ENCODE results near the gene LENG1.

Gene LENG1

GRCh38 chr19:54204767-54205468 lies 45.4 kb upstream of the LENG1 start:
- POLR2A ChIA-PET: interaction anchor here (1.2 to 9.1 kb wide), 2 partner anchors 15 to 18 kb away, joined by 4 to 152 read pairs; partner anchors contain the start of genes MBOAT7 and TSEN34
- peaks cover 54 to 80% of the 10 kb centered on the region in 2 experiments for H3K36me3 ChIP-seq (ENCODE audit: control insufficient read depth in 2 of 2, insufficient read depth in 1 of 2, low read length in 2 of 2)
- no peak for TF ChIP-seq ZNF18 (tag by site-specific recombination; IDR thresholded peaks at IDR 0.05)
- TF ChIP-seq ZNF580 (tag by site-specific recombination; IDR thresholded peaks at IDR 0.05): no peak
- TF ChIP-seq ZBTB11 (tag by site-specific recombination; conservative IDR thresholded peaks at IDR 0.05; ENCODE audit: low read depth): no peak
- no peak for TF ChIP-seq ZNF274 (IDR thresholded peaks at IDR 0.05; ENCODE audit: low read length)
- TF ChIP-seq ZNF274 (tag by site-specific recombination; IDR thresholded peaks at IDR 0.05; ENCODE audit: borderline replicate concordance): no peak
- TF ChIP-seq ZSCAN16 (tag by site-specific recombination; IDR thresholded peaks at IDR 0.05): no peak
- no peak for TF ChIP-seq REPIN1 (tag by site-specific recombination; IDR thresholded peaks at IDR 0.05; ENCODE audit: low read depth)
- no peak for TF ChIP-seq ZNF114 (tag by site-specific recombination; IDR thresholded peaks at IDR 0.05)
- no peak for TF ChIP-seq SP2 (tag by site-specific recombination; IDR thresholded peaks at IDR 0.05)
- TF ChIP-seq ZSCAN18 (tag by site-specific recombination; IDR thresholded peaks at IDR 0.05): no peak
- TF ChIP-seq SETDB1 (IDR thresholded peaks at IDR 0.05; ENCODE audit: insufficient read length, low read length): no peak
- no peak for TF ChIP-seq ZNF148 (tag by site-specific recombination; IDR thresholded peaks at IDR 0.05; ENCODE audit: borderline replicate concordance)
- TF ChIP-seq ZNF140 (tag by site-specific recombination; IDR thresholded peaks at IDR 0.05): no peak
- no peak for TF ChIP-seq ZIC2 (tag by site-specific recombination; IDR thresholded peaks at IDR 0.05)
- TF ChIP-seq ZNF692 (tag by site-specific recombination; IDR thresholded peaks at IDR 0.05): no peak
- TF ChIP-seq PRDM2 (tag by site-specific recombination; IDR thresholded peaks at IDR 0.05; ENCODE audit: borderline replicate concordance): no peak
- no peak for TF ChIP-seq KLF17 (tag by site-specific recombination; IDR thresholded peaks at IDR 0.05)
- TF ChIP-seq YY2 (tag by site-specific recombination; IDR thresholded peaks at IDR 0.05): no peak

More at GRCh38 chr19:54204767-54205468, 45.4 kb upstream of the LENG1 start:
- no peaks in the 10 kb centered on the region for H3K9me3 ChIP-seq (ENCODE audit: control insufficient read depth, insufficient read depth, low read depth, low read length)
- peaks cover 25% of the 10 kb centered on the region for H3K4me1 ChIP-seq (ENCODE audit: control insufficient read depth, insufficient read depth, low read length)
- CTCF ChIA-PET: interaction anchor here (1.3 to 1.7 kb wide), 3 partner anchors 13 to 63 kb away, joined by 4 to 7 read pairs (median 6); partner anchors contain the start of gene TSEN34
- H3K4me3 ChIP-seq (ENCODE audit: low read depth, low read length): no peak overlapping the region
- H3K27ac ChIP-seq (ENCODE audit: extremely low read depth, low read depth, low read length): no peak overlapping the region
